H1 (cell line): ENCODE data around the gene ARHGAP6. TPM values are rescaled to one million over a fixed set of nuclear protein-coding genes. Genes with fewer than 3 reads are reported as not detected.

Experiments used
- CTCF ChIP-seq, 3 experiments: IDR thresholded peaks; 1 replicate in 2 of 3; 2 replicates in 1 of 3; pipeline versions ENCODE4 v1.5.1 to v1.6.1; 2011; ENCODE audit warnings: low read length in 3 of 3, mild to moderate bottlenecking in 3 of 3, inconsistent platforms in 2 of 3, low read depth in 1 of 3, moderate library complexity in 1 of 3; ENCODE audit not compliant: insufficient read depth in 1 of 3; ENCODE audit errors: control extremely low read depth in 1 of 3
- GTF2F1 ChIP-seq: IDR thresholded peaks from 2 replicates; pipeline ENCODE4 v1.6.1; 2012; ENCODE audit warnings: low read depth, low read length, improper control_type of control experiment, borderline replicate concordance
- HDAC6 ChIP-seq: IDR thresholded peaks from one replicate; pipeline ENCODE4 v1.7.1; 2012; ENCODE audit warnings: low read depth, mild to moderate bottlenecking, inconsistent platforms, low read length, moderate library complexity
- RAD21 ChIP-seq, 2 experiments: IDR thresholded peaks in 1 of 2; conservative IDR thresholded peaks in 1 of 2; 2 replicates each; pipeline ENCODE4 v1.6.1; 2011; ENCODE audit warnings: low read depth in 2 of 2, low read length in 2 of 2, improper control_type of control experiment in 1 of 2, inconsistent platforms in 1 of 2, mild to moderate bottlenecking in 1 of 2, moderate library complexity in 1 of 2
- SIX5 ChIP-seq: IDR thresholded peaks from 2 replicates; pipeline ENCODE4 v1.6.1; 2011; ENCODE audit warnings: mild to moderate bottlenecking, low read depth, low read length
- SP4 ChIP-seq: IDR thresholded peaks from 2 replicates; pipeline ENCODE4 v1.6.1; 2012; ENCODE audit warnings: low read length, inconsistent platforms
- TBP ChIP-seq: IDR thresholded peaks from 2 replicates; pipeline ENCODE4 v1.6.1; 2011; ENCODE audit warnings: low read depth, low read length, improper control_type of control experiment
- polyA plus RNA-seq, 7 experiments: library from polyadenylated mRNA; depleted of rRNA in 3 of 7; stranded (reverse) in 5 of 7; unstranded in 2 of 7; fragments of >200 nt in 5 of 7; fragments of 200-250 nt in 2 of 7; gene quantifications; 1 replicate in 5 of 7; 2 replicates in 1 of 7; 4 replicates in 1 of 7; pipeline versions ENCODE4 v1.2.1 to v1.2.3, GENCODE V29; 2011 to 2013; ENCODE audit warnings: missing spikeins in 2 of 7, mixed read lengths in 2 of 7
- total RNA-seq: library from RNA; stranded (reverse); fragmentation: NEBNext Ultra II Directional; extraction: Animal tissue kit (Norgen Biotek cat#: 25700); gene quantifications from 2 replicates; pipeline ENCODE4 v1.2.1, GENCODE V29; 2021

Gene ARHGAP6
- total and polyA plus RNA-seq, 2 of the 8 experiments (the other 6 are each of a cell fraction or from before 2014, with no cell fraction given): 0.35 to 0.82 TPM

GRCh38 chrX:11478026-11478425 lies 187.7 kb downstream of the ARHGAP6 start (continued):
- TF ChIP-seq TBP (no peak), RAD21 (IDR thresholded peaks at IDR 0.05 in 1 of 2, conservative IDR thresholded peaks at IDR 0.05 in 1 of 2; ENCODE audit: low read depth in 2 of 2, low read length in 2 of 2) (no peak), HDAC6 (no peak), CTCF (IDR thresholded peaks at IDR 0.05; ENCODE audit: control extremely low read depth in 1 of 3, insufficient read depth in 1 of 3, low read depth in 1 of 3, low read length in 3 of 3) (no peak), SIX5 (no peak), SP4 (no peak), GTF2F1 (no peak)
